ENCODE measurements around the gene ERC1.
A peak's percentile ranks its signal among the peaks of the same experiment; 100 is the strongest.

ERC1 gene

DNA sequence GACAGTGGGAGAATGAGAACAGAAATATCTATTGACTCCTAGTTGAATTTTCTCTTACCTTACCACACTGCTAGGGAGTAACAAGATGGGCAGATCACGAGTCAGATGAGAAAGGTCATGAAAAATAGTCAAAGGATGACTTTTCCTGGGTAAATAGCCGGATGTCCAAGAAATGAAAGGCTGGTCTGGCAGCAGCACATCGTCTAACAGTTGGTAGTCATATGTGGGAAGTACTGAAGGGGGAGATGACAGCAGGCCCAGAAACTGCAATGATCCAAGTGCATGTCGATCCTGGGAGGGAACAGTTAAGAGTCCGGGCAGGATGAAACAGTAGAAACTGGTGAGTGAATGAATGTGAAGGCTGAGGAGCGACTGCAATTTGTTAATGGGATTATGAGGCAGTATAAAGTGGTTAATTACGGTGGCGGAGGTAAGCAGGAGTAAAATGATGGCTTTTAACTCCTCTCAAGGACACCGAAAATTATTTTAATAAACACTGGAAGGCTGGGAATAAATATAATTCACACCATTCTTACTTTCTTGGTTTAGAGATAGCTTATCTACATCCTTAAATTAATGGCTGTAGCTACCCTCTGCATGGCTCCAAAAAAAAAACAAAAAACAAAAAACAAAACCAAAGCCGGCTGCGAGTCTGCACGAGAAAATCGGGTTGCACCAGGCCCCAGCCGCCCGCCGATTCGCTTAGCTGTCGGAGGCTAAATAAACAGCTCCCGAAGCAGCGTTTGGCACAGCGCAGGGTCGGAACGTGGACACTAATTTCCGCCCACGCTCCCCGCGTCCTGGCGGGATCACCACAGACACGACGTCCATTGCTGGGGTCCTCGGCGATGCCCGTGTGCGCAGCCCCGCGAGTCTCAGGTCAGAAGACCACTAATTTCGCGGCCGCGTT lies 1.0 kb upstream of the ERC1 start:
- H3K27ac ChIP-seq (ENCODE audit: extremely low read depth, low read depth, low read length): peak overlapping the region; percentile 96
- no peak for TF ChIP-seq ZNF157 (tag by site-specific recombination; IDR thresholded peaks at IDR 0.05)
- 0 out of 2 replicates have a peak, but pooled peaks have one; percentile 56 for TF ChIP-seq SP7 (tag by site-specific recombination; IDR thresholded peaks at IDR 0.05)
- no peak for TF ChIP-seq CTCF (tag by site-specific recombination; IDR thresholded peaks at IDR 0.05)
- no peak for TF ChIP-seq ZNF426 (tag by site-specific recombination; IDR thresholded peaks at IDR 0.05)
- no peak for TF ChIP-seq ZNF416 (tag by site-specific recombination; IDR thresholded peaks at IDR 0.05)
- TF ChIP-seq, protein P1, sequence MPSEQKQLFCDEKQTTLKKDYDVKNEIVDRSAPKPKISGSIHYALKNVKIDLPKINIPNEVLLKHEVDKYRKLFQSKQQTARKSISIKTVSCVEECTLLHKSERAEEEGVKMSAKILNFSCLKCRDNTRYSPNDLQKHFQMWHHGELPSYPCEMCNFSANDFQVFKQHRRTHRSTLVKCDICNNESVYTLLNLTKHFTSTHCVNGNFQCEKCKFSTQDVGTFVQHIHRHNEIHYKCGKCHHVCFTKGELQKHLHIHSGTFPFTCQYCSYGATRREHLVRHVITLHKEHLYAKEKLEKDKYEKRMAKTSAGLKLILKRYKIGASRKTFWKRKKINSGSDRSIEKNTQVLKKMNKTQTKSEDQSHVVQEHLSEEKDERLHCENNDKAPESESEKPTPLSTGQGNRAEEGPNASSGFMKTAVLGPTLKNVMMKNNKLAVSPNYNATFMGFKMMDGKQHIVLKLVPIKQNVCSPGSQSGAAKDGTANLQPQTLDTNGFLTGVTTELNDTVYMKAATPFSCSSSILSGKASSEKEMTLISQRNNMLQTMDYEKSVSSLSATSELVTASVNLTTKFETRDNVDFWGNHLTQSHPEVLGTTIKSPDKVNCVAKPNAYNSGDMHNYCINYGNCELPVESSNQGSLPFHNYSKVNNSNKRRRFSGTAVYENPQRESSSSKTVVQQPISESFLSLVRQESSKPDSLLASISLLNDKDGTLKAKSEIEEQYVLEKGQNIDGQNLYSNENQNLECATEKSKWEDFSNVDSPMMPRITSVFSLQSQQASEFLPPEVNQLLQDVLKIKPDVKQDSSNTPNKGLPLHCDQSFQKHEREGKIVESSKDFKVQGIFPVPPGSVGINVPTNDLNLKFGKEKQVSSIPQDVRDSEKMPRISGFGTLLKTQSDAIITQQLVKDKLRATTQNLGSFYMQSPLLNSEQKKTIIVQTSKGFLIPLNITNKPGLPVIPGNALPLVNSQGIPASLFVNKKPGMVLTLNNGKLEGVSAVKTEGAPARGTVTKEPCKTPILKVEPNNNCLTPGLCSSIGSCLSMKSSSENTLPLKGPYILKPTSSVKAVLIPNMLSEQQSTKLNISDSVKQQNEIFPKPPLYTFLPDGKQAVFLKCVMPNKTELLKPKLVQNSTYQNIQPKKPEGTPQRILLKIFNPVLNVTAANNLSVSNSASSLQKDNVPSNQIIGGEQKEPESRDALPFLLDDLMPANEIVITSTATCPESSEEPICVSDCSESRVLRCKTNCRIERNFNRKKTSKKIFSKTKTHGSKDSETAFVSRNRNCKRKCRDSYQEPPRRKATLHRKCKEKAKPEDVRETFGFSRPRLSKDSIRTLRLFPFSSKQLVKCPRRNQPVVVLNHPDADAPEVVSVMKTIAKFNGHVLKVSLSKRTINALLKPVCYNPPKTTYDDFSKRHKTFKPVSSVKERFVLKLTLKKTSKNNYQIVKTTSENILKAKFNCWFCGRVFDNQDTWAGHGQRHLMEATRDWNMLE (tag by site-specific recombination; conservative IDR thresholded peaks at IDR 0.05; ENCODE audit: low read depth): no peak
- TF ChIP-seq ZSCAN30 (tag by site-specific recombination; IDR thresholded peaks at IDR 0.05): no peak
- TF ChIP-seq PBX3 (CRISPR knock-in tag; IDR thresholded peaks at IDR 0.05): peak; percentile 21; the same call in 1 of the 2 replicates
- no peak for TF ChIP-seq ZNF112 (tag by site-specific recombination; IDR thresholded peaks at IDR 0.05)
- no peak for TF ChIP-seq SALL2 (tag by site-specific recombination; IDR thresholded peaks at IDR 0.05; ENCODE audit: borderline replicate concordance)
- peak; percentile 93 for TF ChIP-seq ZNF600 (tag by site-specific recombination; IDR thresholded peaks at IDR 0.05)
- TF ChIP-seq ZFP3 (tag by site-specific recombination; IDR thresholded peaks at IDR 0.05; ENCODE audit: low read depth): peak; percentile 14; the same call in 1 of the 2 replicates
- TF ChIP-seq, protein P2, sequence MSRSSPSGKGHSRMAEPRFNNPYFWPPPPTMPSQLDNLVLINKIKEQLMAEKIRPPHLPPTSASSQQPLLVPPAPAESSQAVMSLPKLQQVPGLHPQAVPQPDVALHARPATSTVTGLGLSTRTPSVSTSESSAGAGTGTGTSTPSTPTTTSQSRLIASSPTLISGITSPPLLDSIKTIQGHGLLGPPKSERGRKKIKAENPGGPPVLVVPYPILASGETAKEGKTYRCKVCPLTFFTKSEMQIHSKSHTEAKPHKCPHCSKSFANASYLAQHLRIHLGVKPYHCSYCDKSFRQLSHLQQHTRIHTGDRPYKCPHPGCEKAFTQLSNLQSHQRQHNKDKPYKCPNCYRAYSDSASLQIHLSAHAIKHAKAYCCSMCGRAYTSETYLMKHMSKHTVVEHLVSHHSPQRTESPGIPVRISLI (tag by site-specific recombination; IDR thresholded peaks at IDR 0.05): 0 out of 2 replicates have a peak, but pooled peaks have one; percentile 46
- TF ChIP-seq ZNF530 (tag by site-specific recombination; IDR thresholded peaks at IDR 0.05; ENCODE audit: low read depth): no peak
- TF ChIP-seq ZNF354C (tag by site-specific recombination; IDR thresholded peaks at IDR 0.05; ENCODE audit: borderline replicate concordance, low read depth): no peak
- TF ChIP-seq ZBTB21 (tag by site-specific recombination; IDR thresholded peaks at IDR 0.05): no peak
- TF ChIP-seq, protein P3, sequence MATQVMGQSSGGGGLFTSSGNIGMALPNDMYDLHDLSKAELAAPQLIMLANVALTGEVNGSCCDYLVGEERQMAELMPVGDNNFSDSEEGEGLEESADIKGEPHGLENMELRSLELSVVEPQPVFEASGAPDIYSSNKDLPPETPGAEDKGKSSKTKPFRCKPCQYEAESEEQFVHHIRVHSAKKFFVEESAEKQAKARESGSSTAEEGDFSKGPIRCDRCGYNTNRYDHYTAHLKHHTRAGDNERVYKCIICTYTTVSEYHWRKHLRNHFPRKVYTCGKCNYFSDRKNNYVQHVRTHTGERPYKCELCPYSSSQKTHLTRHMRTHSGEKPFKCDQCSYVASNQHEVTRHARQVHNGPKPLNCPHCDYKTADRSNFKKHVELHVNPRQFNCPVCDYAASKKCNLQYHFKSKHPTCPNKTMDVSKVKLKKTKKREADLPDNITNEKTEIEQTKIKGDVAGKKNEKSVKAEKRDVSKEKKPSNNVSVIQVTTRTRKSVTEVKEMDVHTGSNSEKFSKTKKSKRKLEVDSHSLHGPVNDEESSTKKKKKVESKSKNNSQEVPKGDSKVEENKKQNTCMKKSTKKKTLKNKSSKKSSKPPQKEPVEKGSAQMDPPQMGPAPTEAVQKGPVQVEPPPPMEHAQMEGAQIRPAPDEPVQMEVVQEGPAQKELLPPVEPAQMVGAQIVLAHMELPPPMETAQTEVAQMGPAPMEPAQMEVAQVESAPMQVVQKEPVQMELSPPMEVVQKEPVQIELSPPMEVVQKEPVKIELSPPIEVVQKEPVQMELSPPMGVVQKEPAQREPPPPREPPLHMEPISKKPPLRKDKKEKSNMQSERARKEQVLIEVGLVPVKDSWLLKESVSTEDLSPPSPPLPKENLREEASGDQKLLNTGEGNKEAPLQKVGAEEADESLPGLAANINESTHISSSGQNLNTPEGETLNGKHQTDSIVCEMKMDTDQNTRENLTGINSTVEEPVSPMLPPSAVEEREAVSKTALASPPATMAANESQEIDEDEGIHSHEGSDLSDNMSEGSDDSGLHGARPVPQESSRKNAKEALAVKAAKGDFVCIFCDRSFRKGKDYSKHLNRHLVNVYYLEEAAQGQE (tag by site-specific recombination; IDR thresholded peaks at IDR 0.05): no peak
- TF ChIP-seq ZFP41 (tag by site-specific recombination; IDR thresholded peaks at IDR 0.05; ENCODE audit: borderline replicate concordance): no peak
- no peak for TF ChIP-seq ZNF350 (tag by site-specific recombination; IDR thresholded peaks at IDR 0.05)
- TF ChIP-seq SCRT1 (tag by site-specific recombination; IDR thresholded peaks at IDR 0.05; ENCODE audit: borderline replicate concordance): no peak
- 0 out of 2 replicates have a peak, but pooled peaks have one; percentile 62 for TF ChIP-seq ZNF341 (tag by site-specific recombination; IDR thresholded peaks at IDR 0.05; ENCODE audit: low read depth)

More for the DNA sequence above, 1.0 kb upstream of the ERC1 start:
- ChIA-PET POLR2A (interaction anchor here (0.5 to 2.4 kb wide), 4 partner anchors 40 to 444 kb away, joined by 3 to 19 read pairs (median 3); partner anchors contain the start of genes RAD52 and WNK1), CTCF (interaction anchor here (1.5 kb wide), 1 partner anchor 40 kb away, joined by 3 read pairs; the partner anchor contains the start of gene RAD52)
- Histone ChIP-seq H3K4me1 (ENCODE audit: control insufficient read depth, insufficient read depth, low read length) (peaks cover 16% of the 10 kb centered on the region; the same call in 1 of the 2 replicates), H3K4me3 (ENCODE audit: low read depth, low read length) (peak overlapping the region; percentile 96), H3K9me3 (ENCODE audit: control insufficient read depth, insufficient read depth, low read depth, low read length) (no peaks in the 10 kb centered on the region), H3K36me3 (ENCODE audit: control insufficient read depth in 2 of 2, insufficient read depth in 1 of 2, low read length in 2 of 2) (peaks cover 0 to 3% of the 10 kb centered on the region in 2 experiments; a peak in 1 of 3 replicates)
